ENCODE results near the gene EFCAB10.

GRCh38 chr7:105613611-105614330, 32.5 kb upstream of the EFCAB10 start:
- TF ChIP-seq POLR2A (IDR thresholded peaks at IDR 0.05; ENCODE audit: low read depth): no peak
- TF ChIP-seq, protein P1, sequence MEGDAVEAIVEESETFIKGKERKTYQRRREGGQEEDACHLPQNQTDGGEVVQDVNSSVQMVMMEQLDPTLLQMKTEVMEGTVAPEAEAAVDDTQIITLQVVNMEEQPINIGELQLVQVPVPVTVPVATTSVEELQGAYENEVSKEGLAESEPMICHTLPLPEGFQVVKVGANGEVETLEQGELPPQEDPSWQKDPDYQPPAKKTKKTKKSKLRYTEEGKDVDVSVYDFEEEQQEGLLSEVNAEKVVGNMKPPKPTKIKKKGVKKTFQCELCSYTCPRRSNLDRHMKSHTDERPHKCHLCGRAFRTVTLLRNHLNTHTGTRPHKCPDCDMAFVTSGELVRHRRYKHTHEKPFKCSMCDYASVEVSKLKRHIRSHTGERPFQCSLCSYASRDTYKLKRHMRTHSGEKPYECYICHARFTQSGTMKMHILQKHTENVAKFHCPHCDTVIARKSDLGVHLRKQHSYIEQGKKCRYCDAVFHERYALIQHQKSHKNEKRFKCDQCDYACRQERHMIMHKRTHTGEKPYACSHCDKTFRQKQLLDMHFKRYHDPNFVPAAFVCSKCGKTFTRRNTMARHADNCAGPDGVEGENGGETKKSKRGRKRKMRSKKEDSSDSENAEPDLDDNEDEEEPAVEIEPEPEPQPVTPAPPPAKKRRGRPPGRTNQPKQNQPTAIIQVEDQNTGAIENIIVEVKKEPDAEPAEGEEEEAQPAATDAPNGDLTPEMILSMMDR (IDR thresholded peaks at IDR 0.05): no peak
